H1 (cell line): ENCODE data around the gene SHROOM2. TPM values are rescaled to one million over a fixed set of nuclear protein-coding genes. Genes with fewer than 3 reads are reported as not detected.

Experiments used
- HDAC6 ChIP-seq: IDR thresholded peaks from one replicate; pipeline ENCODE4 v1.7.1; 2012; ENCODE audit warnings: low read depth, mild to moderate bottlenecking, inconsistent platforms, low read length, moderate library complexity
- MAFK ChIP-seq: IDR thresholded peaks from 2 replicates; pipeline ENCODE4 v1.6.1; 2012; ENCODE audit warnings: low read depth, mild to moderate bottlenecking, improper control_type of control experiment, low read length
- polyA plus RNA-seq, 7 experiments: library from polyadenylated mRNA; depleted of rRNA in 3 of 7; stranded (reverse) in 5 of 7; unstranded in 2 of 7; fragments of >200 nt in 5 of 7; fragments of 200-250 nt in 2 of 7; gene quantifications; 1 replicate in 5 of 7; 2 replicates in 1 of 7; 4 replicates in 1 of 7; pipeline versions ENCODE4 v1.2.1 to v1.2.3, GENCODE V29; 2011 to 2013; ENCODE audit warnings: missing spikeins in 2 of 7, mixed read lengths in 2 of 7
- total RNA-seq: library from RNA; stranded (reverse); fragmentation: NEBNext Ultra II Directional; extraction: Animal tissue kit (Norgen Biotek cat#: 25700); gene quantifications from 2 replicates; pipeline ENCODE4 v1.2.1, GENCODE V29; 2021

SHROOM2 gene
- total and polyA plus RNA-seq, 2 of the 8 experiments (the other 6 are each of a cell fraction or from before 2014, with no cell fraction given), result 3.4 to 14.2 TPM

DNA sequence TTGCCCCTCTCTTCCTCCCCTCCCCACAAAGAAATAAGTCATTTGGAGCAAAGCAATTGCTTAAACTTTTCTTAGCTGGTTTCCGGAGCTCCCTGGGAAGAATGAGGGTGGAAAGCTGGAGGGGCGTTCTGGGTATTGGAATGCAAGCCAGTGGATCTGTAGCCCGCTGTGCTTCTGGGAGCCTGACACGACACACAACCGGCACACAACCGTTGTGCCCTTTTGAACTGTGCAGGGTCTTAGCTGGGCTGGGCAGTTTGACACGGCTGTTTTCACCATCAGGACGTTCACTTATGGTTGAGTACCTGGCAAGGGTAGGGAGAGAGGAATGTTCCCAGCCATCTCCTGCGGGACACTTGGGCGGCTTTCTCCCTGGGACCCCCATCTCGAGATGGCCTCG, 38.3 kb downstream of the SHROOM2 start (continued):
- TF ChIP-seq HDAC6, result no peak
- TF ChIP-seq MAFK, result no peak
